Mesodermal cell (in vitro differentiated cells): Measurements from ENCODE around the gene MID1.

Experiments used
- H3K27ac ChIP-seq: 2 replicates; pipeline ENCODE4 v1.7.0; 2013; ENCODE audit warnings: mild to moderate bottlenecking, low read depth, low read length, moderate library complexity; ENCODE audit not compliant: severe bottlenecking
- H3K36me3 ChIP-seq: 2 replicates; pipeline ENCODE4 v1.7.1; 2013; ENCODE audit warnings: mild to moderate bottlenecking, low read length, moderate library complexity; ENCODE audit not compliant: control insufficient read depth, insufficient read depth
- H3K4me1 ChIP-seq: one replicate; pipeline ENCODE4 v1.7.1; 2013; ENCODE audit warnings: mild to moderate bottlenecking, low read length; ENCODE audit not compliant: insufficient read depth, control insufficient read depth, poor library complexity, severe bottlenecking
- H3K4me3 ChIP-seq: 2 replicates; pipeline ENCODE4 v1.7.0; 2013; ENCODE audit warnings: low read length, control low read depth, mild to moderate bottlenecking; ENCODE audit not compliant: insufficient read depth, poor library complexity, severe bottlenecking; ENCODE audit errors: extremely low read depth
- H3K9me3 ChIP-seq: 2 replicates; pipeline ENCODE4 v1.7.1; 2013; ENCODE audit warnings: mild to moderate bottlenecking, low read length, moderate library complexity; ENCODE audit not compliant: control insufficient read depth
- WGBS, 2 experiments: methylation state at CpG; one replicate each; pipeline ENCODE4 v1.1.5; 2013; ENCODE audit warnings: missing lambda C conversion rate in 2 of 2; ENCODE audit not compliant: insufficient coverage in 2 of 2; 5-methylcytosine and 5-hydroxymethylcytosine counted together

Gene MID1

GRCh38 chrX:10502961-10503360, 117.4 kb downstream of the MID1 start:
- H3K4me1 ChIP-seq: peaks cover 2% of the 10 kb centered on the region
- no peak overlapping the region for H3K4me3 ChIP-seq
- no peaks in the 10 kb centered on the region for H3K9me3 ChIP-seq
- WGBS, 2 experiments: no CpG with 5 or more reads among the region's 2 CpGs
- peaks cover 11% of the 10 kb centered on the region for H3K36me3 ChIP-seq
- H3K27ac ChIP-seq: no peak overlapping the region

- H3K4me1 ChIP-seq: peaks cover 3% of the 10 kb centered on the region
- 100% methylated on average over 1 of the region's 6 CpGs; no CpG with 5 or more reads in 1 of the 2 experiments for WGBS, 2 experiments
- H3K9me3 ChIP-seq: no peaks in the 10 kb centered on the region
- peaks cover 18% of the 10 kb centered on the region for H3K36me3 ChIP-seq
- H3K4me3 ChIP-seq: no peak overlapping the region
- no peak overlapping the region for H3K27ac ChIP-seq
Observed at GRCh38 chrX:10501611-10502010, 118.8 kb downstream of the MID1 start.

GRCh38 chrX:10496345-10496965, 123.9 kb downstream of the MID1 start:
- Histone ChIP-seq H3K4me1 (peaks cover 11% of the 10 kb centered on the region), H3K36me3 (peaks cover 28% of the 10 kb centered on the region), H3K9me3 (no peaks in the 10 kb centered on the region), H3K4me3 (no peak overlapping the region), H3K27ac (peak overlapping the region; percentile 53)

GRCh38 chrX:10495677-10496076, 124.7 kb downstream of the MID1 start:
- peaks cover 11% of the 10 kb centered on the region for H3K4me1 ChIP-seq
- peaks cover 28% of the 10 kb centered on the region for H3K36me3 ChIP-seq
- WGBS, 2 experiments: no CpG with 5 or more reads among the region's 3 CpGs
- H3K27ac ChIP-seq: no peak overlapping the region
- H3K9me3 ChIP-seq: no peaks in the 10 kb centered on the region
- H3K4me3 ChIP-seq: no peak overlapping the region

- H3K4me3 ChIP-seq: no peak overlapping the region
- H3K9me3 ChIP-seq: no peaks in the 10 kb centered on the region
- H3K27ac ChIP-seq: no peak overlapping the region
- peaks cover 11% of the 10 kb centered on the region for H3K4me1 ChIP-seq
- peaks cover 17% of the 10 kb centered on the region for H3K36me3 ChIP-seq
Observed at GRCh38 chrX:10492250-10492649, 128.1 kb downstream of the MID1 start.

- Histone ChIP-seq H3K27ac (no peak overlapping the region), H3K9me3 (no peaks in the 10 kb centered on the region), H3K36me3 (peaks cover 19% of the 10 kb centered on the region), H3K4me1 (peaks cover 13% of the 10 kb centered on the region), H3K4me3 (no peak overlapping the region)
- WGBS, 2 experiments: 71% methylated on average over 1 of the region's 3 CpGs; no CpG with 5 or more reads in 1 of the 2 experiments
Observed at GRCh38 chrX:10486373-10486772, 134.0 kb downstream of the MID1 start.

GRCh38 chrX:10485326-10485725, 135.1 kb downstream of the MID1 start:
- no CpG with 5 or more reads among the region's 3 CpGs for WGBS, 2 experiments
- H3K9me3 ChIP-seq: no peaks in the 10 kb centered on the region
- peaks cover 13% of the 10 kb centered on the region for H3K4me1 ChIP-seq
- H3K36me3 ChIP-seq: peaks cover 27% of the 10 kb centered on the region
- no peak overlapping the region for H3K4me3 ChIP-seq
- no peak overlapping the region for H3K27ac ChIP-seq

- H3K36me3 ChIP-seq: peaks cover 32% of the 10 kb centered on the region
- H3K27ac ChIP-seq: no peak overlapping the region
- H3K9me3 ChIP-seq: no peaks in the 10 kb centered on the region
- H3K4me1 ChIP-seq: peaks cover 13% of the 10 kb centered on the region
- H3K4me3 ChIP-seq: no peak overlapping the region
- WGBS, 2 experiments: no CpG with 5 or more reads among the region's 7 CpGs
Observed at GRCh38 chrX:10484683-10485247, 135.6 kb downstream of the MID1 start.

- Histone ChIP-seq H3K36me3 (peaks cover 40% of the 10 kb centered on the region), H3K4me3 (no peak overlapping the region), H3K9me3 (no peaks in the 10 kb centered on the region), H3K27ac (peak overlapping the region; percentile 29), H3K4me1 (peaks cover 13% of the 10 kb centered on the region)
- no CpG with 5 or more reads among the region's 9 CpGs for WGBS, 2 experiments
Observed at GRCh38 chrX:10483191-10483831, 137.1 kb downstream of the MID1 start.

- Histone ChIP-seq H3K27ac (no peak overlapping the region), H3K36me3 (peaks cover 41% of the 10 kb centered on the region), H3K9me3 (no peaks in the 10 kb centered on the region), H3K4me1 (peaks cover 13% of the 10 kb centered on the region), H3K4me3 (no peak overlapping the region)
- WGBS, 2 experiments: 100% methylated on average over 2 of the region's 5 CpGs; no CpG with 5 or more reads in 1 of the 2 experiments
Observed at GRCh38 chrX:10482708-10483107, 137.7 kb downstream of the MID1 start.

GRCh38 chrX:10482261-10482660, 138.1 kb downstream of the MID1 start:
- WGBS, 2 experiments: 100% methylated on average over 2 to 5 of the region's 9 CpGs

More at GRCh38 chrX:10482261-10482660, 138.1 kb downstream of the MID1 start:
- Histone ChIP-seq H3K36me3 (peaks cover 46% of the 10 kb centered on the region), H3K9me3 (no peaks in the 10 kb centered on the region), H3K4me1 (peaks cover 13% of the 10 kb centered on the region), H3K27ac (no peak overlapping the region), H3K4me3 (no peak overlapping the region)
